Activated CD8-positive, alpha-beta T cell treated with anti-CD3 and anti-CD28 coated beads for 36 hours (primary cell): ENCODE measurements around the gene TARS3. TPM values are rescaled to one million over a fixed set of nuclear protein-coding genes. Genes with fewer than 3 reads are reported as not detected.

Source experiments
- ATAC-seq: fragments of 200-7000 bp; cut with Tn5 transposase; one replicate; pipeline ENCODE4 v1.10.0; 2021; ENCODE audit warnings: mild to moderate bottlenecking, moderate library complexity
- CTCF ChIA-PET: fragments of 350-600 bp; sonication (Branson Sonifier 250); formaldehyde crosslinking; loops from one replicate; lab custom pipeline; 2021; ENCODE audit warnings: antibody characterized with exemption; lab: Charles Lee
- POLR2A ChIA-PET: fragments of 350-600 bp; sonication (Branson Sonifier 250); formaldehyde crosslinking; loops from one replicate; lab custom pipeline; 2021; ENCODE audit warnings: antibody characterized with exemption; lab: Charles Lee
- DNase-seq: peaks from one replicate; pipeline ENCODE4 v3.0.0-alpha.2; 2020
- H3K27ac Mint-ChIP-seq: one replicate; pipeline ENCODE4 v1.8.0; 2021; ENCODE audit warnings: mild to moderate bottlenecking, mixed read lengths
- H3K27me3 Mint-ChIP-seq: one replicate; pipeline ENCODE4 v1.8.0; 2021; ENCODE audit warnings: mixed read lengths
- H3K36me3 Mint-ChIP-seq: one replicate; pipeline ENCODE4 v1.8.0; 2021; ENCODE audit warnings: low read depth, mixed read lengths
- H3K4me1 Mint-ChIP-seq: one replicate; pipeline ENCODE4 v1.8.0; 2021; ENCODE audit warnings: low read depth, mixed read lengths
- H3K4me3 Mint-ChIP-seq: one replicate; pipeline ENCODE4 v1.8.0; 2021; ENCODE audit warnings: mild to moderate bottlenecking, moderate library complexity, mixed read lengths
- H3K9me3 Mint-ChIP-seq: one replicate; pipeline ENCODE4 v1.8.0; 2021; ENCODE audit warnings: mixed read lengths
- intact Hi-C: fragments of 100-400 bp; cut with micrococcal nuclease; formaldehyde crosslinking; loops from one replicate; pipeline ENCODE4 v1.10.0; 2022
- total RNA-seq, 2 experiments: library from RNA; stranded (reverse); gene quantifications; one replicate each; pipeline ENCODE4 v1.2.3, GENCODE V29; 2021
- TF ChIP-seq, protein P1 (sequence below): fragments of 200-600 bp; IDR thresholded peaks from one replicate; pipeline ENCODE4 v1.8.0; 2022; ENCODE audit warnings: antibody characterized with exemption, mild to moderate bottlenecking

The TARS3 gene
- total RNA-seq, 2 experiments from 2014 or later, result 7.2 to 8.3 TPM

- Mint-ChIP-seq H3K9me3 (no peaks in the 10 kb centered on the region), H3K4me3 (no peak overlapping the region), H3K27ac (no peak overlapping the region), H3K4me1 (peaks cover 27% of the 10 kb centered on the region), H3K36me3 (peaks cover 57% of the 10 kb centered on the region), H3K27me3 (no peaks in the 10 kb centered on the region)
- ChIA-PET CTCF (interaction anchor here (1.9 kb wide), 1 partner anchor 56 kb away, joined by 4 read pairs; no protein-coding TSS in a partner anchor), POLR2A (interaction anchor here (1.4 kb wide), 1 partner anchor 9 kb away, joined by 4 read pairs; no protein-coding TSS in a partner anchor)
- ATAC-seq, result no peak
- TF ChIP-seq, protein P1, sequence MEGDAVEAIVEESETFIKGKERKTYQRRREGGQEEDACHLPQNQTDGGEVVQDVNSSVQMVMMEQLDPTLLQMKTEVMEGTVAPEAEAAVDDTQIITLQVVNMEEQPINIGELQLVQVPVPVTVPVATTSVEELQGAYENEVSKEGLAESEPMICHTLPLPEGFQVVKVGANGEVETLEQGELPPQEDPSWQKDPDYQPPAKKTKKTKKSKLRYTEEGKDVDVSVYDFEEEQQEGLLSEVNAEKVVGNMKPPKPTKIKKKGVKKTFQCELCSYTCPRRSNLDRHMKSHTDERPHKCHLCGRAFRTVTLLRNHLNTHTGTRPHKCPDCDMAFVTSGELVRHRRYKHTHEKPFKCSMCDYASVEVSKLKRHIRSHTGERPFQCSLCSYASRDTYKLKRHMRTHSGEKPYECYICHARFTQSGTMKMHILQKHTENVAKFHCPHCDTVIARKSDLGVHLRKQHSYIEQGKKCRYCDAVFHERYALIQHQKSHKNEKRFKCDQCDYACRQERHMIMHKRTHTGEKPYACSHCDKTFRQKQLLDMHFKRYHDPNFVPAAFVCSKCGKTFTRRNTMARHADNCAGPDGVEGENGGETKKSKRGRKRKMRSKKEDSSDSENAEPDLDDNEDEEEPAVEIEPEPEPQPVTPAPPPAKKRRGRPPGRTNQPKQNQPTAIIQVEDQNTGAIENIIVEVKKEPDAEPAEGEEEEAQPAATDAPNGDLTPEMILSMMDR, result no peak
- no peak for DNase-seq
- intact Hi-C loops, result no loop called here
These were observed 26.8 kb downstream of the TARS3 start for GRCh38 chr15:101697488-101697887.

- ATAC-seq (no peak), DNase-seq (no peak)
- TF ChIP-seq, protein P1, result no peak
- Mint-ChIP-seq H3K4me3 (no peak overlapping the region), H3K27me3 (no peaks in the 10 kb centered on the region), H3K27ac (no peak overlapping the region), H3K9me3 (no peaks in the 10 kb centered on the region), H3K4me1 (peaks cover 27% of the 10 kb centered on the region), H3K36me3 (peaks cover 60% of the 10 kb centered on the region)
- intact Hi-C loops, result no loop called here
- ChIA-PET CTCF (interaction anchor here (1.0 to 1.9 kb wide), 2 partner anchors 55 to 127 kb away, joined by 3 to 4 read pairs; no protein-coding TSS in a partner anchor), POLR2A (interaction anchor here (1.4 kb wide), 1 partner anchor 9 kb away, joined by 4 read pairs; no protein-coding TSS in a partner anchor)
These were observed 27.4 kb downstream of the TARS3 start for GRCh38 chr15:101696829-101697228.

DNA sequence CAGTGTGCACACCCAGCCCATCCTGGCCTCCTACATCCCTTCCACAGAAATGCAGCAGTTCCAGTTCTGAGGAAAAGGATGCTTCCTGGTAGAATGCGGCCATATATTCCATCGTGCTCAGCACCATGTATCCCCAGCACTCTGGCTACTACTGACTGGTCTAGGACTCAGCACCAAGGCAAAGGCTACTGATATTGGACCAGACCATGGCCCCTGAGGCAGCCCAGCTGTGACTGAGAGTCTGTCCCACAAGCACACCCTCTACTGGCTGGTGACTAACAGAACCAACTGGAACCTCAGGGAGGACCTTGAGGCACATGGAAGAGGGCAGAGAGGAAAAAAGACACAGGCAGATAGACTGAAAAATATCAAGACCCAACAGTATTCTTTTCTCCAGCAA, 30.0 kb downstream of the TARS3 start:
- Mint-ChIP-seq H3K4me3 (no peak overlapping the region), H3K27ac (no peak overlapping the region), H3K27me3 (no peaks in the 10 kb centered on the region), H3K36me3 (peaks cover 52% of the 10 kb centered on the region), H3K9me3 (no peaks in the 10 kb centered on the region), H3K4me1 (peaks cover 37% of the 10 kb centered on the region)
- ATAC-seq (no peak), DNase-seq (no peak)
- TF ChIP-seq, protein P1, result no peak
- intact Hi-C loops, result no loop called here
- ChIA-PET CTCF (interaction anchor here (1.6 kb wide), 1 partner anchor 31 kb away, joined by 3 read pairs; no protein-coding TSS in a partner anchor), POLR2A (no interaction called here)

- ChIA-PET CTCF (interaction anchor here (1.5 to 1.6 kb wide), 2 partner anchors 26 to 32 kb away, joined by 3 read pairs; no protein-coding TSS in a partner anchor), POLR2A (no interaction called here)
- Mint-ChIP-seq H3K27me3 (no peaks in the 10 kb centered on the region), H3K4me3 (no peak overlapping the region), H3K36me3 (peaks cover 48% of the 10 kb centered on the region), H3K27ac (peak overlapping the region; percentile 84), H3K9me3 (no peaks in the 10 kb centered on the region), H3K4me1 (peaks cover 35% of the 10 kb centered on the region)
- intact Hi-C loops, result no loop called here
- DNase-seq (peak; percentile 60), ATAC-seq (peak; percentile 65)
- TF ChIP-seq, protein P1, result no peak
These were observed 31.3 kb downstream of the TARS3 start for GRCh38 chr15:101692801-101693598.

- POLR2A ChIA-PET, result interaction anchor here (1.1 kb wide), 1 partner anchor 14 kb away, joined by 3 read pairs; no protein-coding TSS in a partner anchor
- Mint-ChIP-seq H3K27ac (no peak overlapping the region), H3K9me3 (no peaks in the 10 kb centered on the region), H3K4me1 (peaks cover 28% of the 10 kb centered on the region), H3K4me3 (no peak overlapping the region), H3K27me3 (no peaks in the 10 kb centered on the region), H3K36me3 (peaks cover 31% of the 10 kb centered on the region)
- DNase-seq, result peak; percentile 61
- CTCF ChIA-PET, result no interaction called here
- peak; percentile 72 for ATAC-seq
- TF ChIP-seq, protein P1, result no peak
- intact Hi-C loops, result no loop called here
These were observed 34.4 kb downstream of the TARS3 start for GRCh38 chr15:101689901-101690300.
